ENCODE results near the gene CRYGS. TPM values are rescaled to one million over a fixed set of nuclear protein-coding genes. Genes with fewer than 3 reads are reported as not detected.
A peak's percentile ranks its signal among the peaks of the same experiment; 100 is the strongest.

CRYGS gene
- total RNA-seq, 1 donor from 2014 or later: 7.8 TPM

- DNase-seq (ENCODE audit: extremely low spot score, unreplicated experiment): no peak
- Mint-ChIP-seq H3K9me3 (no peaks in the 10 kb centered on the region), H3K27ac (no peak overlapping the region), H3K4me1 (ENCODE audit: unreplicated experiment) (no peaks in the 10 kb centered on the region), H3K36me3 (peaks cover 27% of the 10 kb centered on the region), H3K4me3 (no peak overlapping the region), H3K27me3 (no peaks in the 10 kb centered on the region)
- TF ChIP-seq, protein P1, sequence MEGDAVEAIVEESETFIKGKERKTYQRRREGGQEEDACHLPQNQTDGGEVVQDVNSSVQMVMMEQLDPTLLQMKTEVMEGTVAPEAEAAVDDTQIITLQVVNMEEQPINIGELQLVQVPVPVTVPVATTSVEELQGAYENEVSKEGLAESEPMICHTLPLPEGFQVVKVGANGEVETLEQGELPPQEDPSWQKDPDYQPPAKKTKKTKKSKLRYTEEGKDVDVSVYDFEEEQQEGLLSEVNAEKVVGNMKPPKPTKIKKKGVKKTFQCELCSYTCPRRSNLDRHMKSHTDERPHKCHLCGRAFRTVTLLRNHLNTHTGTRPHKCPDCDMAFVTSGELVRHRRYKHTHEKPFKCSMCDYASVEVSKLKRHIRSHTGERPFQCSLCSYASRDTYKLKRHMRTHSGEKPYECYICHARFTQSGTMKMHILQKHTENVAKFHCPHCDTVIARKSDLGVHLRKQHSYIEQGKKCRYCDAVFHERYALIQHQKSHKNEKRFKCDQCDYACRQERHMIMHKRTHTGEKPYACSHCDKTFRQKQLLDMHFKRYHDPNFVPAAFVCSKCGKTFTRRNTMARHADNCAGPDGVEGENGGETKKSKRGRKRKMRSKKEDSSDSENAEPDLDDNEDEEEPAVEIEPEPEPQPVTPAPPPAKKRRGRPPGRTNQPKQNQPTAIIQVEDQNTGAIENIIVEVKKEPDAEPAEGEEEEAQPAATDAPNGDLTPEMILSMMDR (conservative IDR thresholded peaks at IDR 0.05): no peak
Observed at GRCh38 chr3:186580785-186581184, 36.6 kb upstream of the CRYGS start.

DNA sequence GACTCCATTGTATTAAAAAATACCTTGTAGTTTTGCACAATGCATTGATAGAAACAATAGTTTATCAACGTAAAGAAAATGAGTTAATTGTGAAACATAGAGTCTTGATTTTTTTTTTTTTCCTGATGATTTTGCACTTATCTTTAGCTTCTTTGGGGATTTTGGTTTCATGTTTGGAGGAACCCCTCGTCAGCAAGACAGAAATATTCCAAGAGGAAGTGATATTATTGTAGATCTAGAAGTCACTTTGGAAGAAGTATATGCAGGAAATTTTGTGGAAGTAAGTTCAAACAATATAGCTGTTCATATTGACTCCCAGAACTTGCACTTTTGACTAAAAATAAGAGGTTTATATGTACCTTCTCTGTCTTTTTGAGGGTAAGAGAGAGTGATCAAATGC is 33.3 kb upstream of the CRYGS start:
- Mint-ChIP-seq H3K27ac (no peak overlapping the region), H3K36me3 (peaks cover 27% of the 10 kb centered on the region), H3K4me3 (no peak overlapping the region), H3K9me3 (no peaks in the 10 kb centered on the region), H3K4me1 (ENCODE audit: unreplicated experiment) (no peaks in the 10 kb centered on the region), H3K27me3 (no peaks in the 10 kb centered on the region)
- TF ChIP-seq, protein P1 (conservative IDR thresholded peaks at IDR 0.05): no peak
- no peak for DNase-seq (ENCODE audit: extremely low spot score, unreplicated experiment)

DNA sequence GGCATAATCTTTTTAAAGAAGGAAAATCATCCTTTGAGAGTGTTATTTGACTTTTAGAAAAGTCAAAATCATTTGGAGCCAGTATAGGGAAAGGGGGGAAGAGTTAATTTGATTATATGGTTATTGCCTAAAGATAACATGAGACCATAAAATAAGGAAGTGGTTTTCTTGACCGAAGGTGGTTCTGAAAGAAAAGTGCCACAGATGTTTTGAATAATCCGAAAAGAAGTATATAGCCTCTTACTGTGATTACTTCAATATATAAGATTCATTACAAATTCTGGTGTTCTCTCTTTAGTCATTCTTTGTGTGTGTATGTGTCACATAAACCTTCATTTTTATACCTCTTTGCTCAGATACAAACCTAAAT is 27.4 kb upstream of the CRYGS start:
- H3K27ac Mint-ChIP-seq: peak overlapping the region; percentile 96

DNA sequence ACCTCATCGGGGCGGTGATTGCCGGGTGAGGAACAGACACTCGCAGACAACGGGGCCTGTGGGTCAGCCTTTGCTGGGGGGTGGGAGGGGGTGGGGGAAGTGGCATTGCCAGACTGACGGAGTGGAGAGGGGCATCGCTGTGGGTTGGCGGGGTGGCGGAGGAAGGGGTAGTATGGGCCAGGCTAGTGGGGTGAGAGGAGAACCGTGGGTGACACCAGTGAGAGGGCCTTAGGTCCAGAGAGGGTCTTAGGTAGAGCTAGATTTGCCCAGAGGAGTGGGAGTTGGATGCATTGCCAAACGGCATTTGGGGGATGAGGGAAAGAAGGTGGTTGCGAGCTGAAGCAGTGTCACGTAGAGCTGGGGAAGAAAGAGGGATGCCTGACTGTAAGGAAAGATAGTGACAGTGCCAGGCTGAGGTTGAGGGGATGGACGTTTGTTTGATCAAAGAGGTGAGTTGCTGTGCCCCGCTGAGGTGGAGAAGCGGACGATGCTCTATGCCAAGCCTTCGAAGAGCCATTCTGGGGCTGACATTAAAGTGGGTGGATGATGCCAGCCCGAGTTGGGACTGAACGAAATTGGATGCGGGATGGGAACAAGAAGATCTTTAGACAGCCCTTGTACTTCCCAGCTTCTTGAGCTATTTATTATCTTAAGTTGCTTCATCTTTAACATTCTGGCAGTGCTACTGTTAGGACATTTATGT is 26.9 kb upstream of the CRYGS start:
- no peak for DNase-seq (ENCODE audit: extremely low spot score, unreplicated experiment)
- Mint-ChIP-seq H3K4me1 (ENCODE audit: unreplicated experiment) (peaks cover 26% of the 10 kb centered on the region), H3K36me3 (peaks cover 10% of the 10 kb centered on the region), H3K27ac (peak overlapping the region; percentile 96), H3K4me3 (peak overlapping the region; percentile 98), H3K9me3 (no peaks in the 10 kb centered on the region), H3K27me3 (no peaks in the 10 kb centered on the region)
- TF ChIP-seq, protein P1 (conservative IDR thresholded peaks at IDR 0.05): no peak

More for the DNA sequence above, 27.4 kb upstream of the CRYGS start:
- H3K27me3 Mint-ChIP-seq: no peaks in the 10 kb centered on the region
- peaks cover 21% of the 10 kb centered on the region for H3K4me1 Mint-ChIP-seq (ENCODE audit: unreplicated experiment)
- H3K4me3 Mint-ChIP-seq: peak overlapping the region; percentile 98
- no peaks in the 10 kb centered on the region for H3K9me3 Mint-ChIP-seq
- DNase-seq (ENCODE audit: extremely low spot score, unreplicated experiment): no peak
- peaks cover 14% of the 10 kb centered on the region for H3K36me3 Mint-ChIP-seq
- TF ChIP-seq, protein P1 (conservative IDR thresholded peaks at IDR 0.05): no peak

DNA sequence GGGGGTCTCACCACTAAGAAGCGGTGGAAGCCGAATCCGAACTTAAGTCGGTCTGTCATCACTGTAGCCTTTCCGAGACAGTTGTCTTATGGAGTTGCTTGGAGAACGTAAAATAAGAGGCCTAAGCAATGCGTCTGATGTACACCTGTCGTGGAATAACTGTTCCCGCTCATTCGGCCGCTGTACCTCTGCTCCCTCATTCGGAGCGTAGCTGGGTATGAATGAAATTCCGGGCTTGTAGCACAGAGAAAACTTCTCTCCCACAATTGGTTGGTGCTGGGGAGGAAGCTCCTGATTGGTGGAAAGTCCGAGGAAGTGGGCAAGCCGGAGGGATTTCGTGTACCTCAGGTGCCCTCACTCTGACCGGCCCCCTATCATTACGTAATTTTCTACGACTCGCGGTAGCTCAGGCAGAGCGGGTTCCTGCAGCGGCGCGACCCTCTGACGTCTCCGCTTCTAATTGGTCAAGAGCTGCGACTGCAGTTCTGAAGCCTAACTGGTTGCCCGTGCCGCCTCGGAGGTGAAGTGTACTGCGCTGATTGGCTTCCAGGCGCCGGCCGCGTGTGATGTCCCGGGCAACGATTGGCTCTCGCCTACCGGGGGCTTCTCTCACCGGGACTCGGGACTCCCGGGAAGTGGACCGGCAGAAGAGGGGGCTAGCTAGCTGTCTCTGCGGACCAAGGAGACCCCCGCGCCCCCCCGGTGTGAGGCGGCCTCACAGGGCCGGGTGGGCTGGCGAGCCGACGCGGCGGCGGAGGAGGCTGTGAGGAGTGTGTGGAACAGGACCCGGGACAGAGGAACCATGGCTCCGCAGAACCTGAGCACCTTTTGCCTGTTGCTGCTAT is 26.1 kb upstream of the CRYGS start, which contains the start of gene DNAJB11:
Gene DNAJB11 (plus strand): TSS at position 625 of the 845 bp plus-strand sequence. CDS start 178 bp downstream, at position 803.
- DNase-seq (ENCODE audit: extremely low spot score, unreplicated experiment): peak; percentile 98
- Mint-ChIP-seq H3K4me3 (peak within 1 kb of the TSS; percentile 98), H3K27me3 (no peaks in the 10 kb centered on the region), H3K4me1 (ENCODE audit: unreplicated experiment) (peaks cover 26% of the 10 kb centered on the region), H3K27ac (peak within 1 kb of the TSS; percentile 98), H3K9me3 (no peaks in the 10 kb centered on the region), H3K36me3 (peaks cover 9% of the 10 kb centered on the region)
- TF ChIP-seq, protein P1 (conservative IDR thresholded peaks at IDR 0.05): no peak

Measured in type B pancreatic cell (in vitro differentiated cells).